Neural progenitor cell (in vitro differentiated cells): Measurements from ENCODE around the gene STARD7.

Source experiments
- CTCF ChIP-seq: fragments of 200-600 bp; sonication (generic); IDR thresholded peaks from 2 replicates; pipeline ENCODE4 v1.5.1; 2017; ENCODE audit warnings: antibody characterized with exemption, mild to moderate bottlenecking
- EZH2 ChIP-seq: fragments of 200-600 bp; sonication (generic); IDR thresholded peaks from 2 replicates; pipeline ENCODE4 v1.6.1; 2017; ENCODE audit warnings: antibody characterized with exemption, mild to moderate bottlenecking, moderate library complexity
- EZH2phosphoT487 ChIP-seq: fragments of 200-600 bp; sonication (generic); IDR thresholded peaks from 2 replicates; pipeline ENCODE4 v1.6.1; 2017; ENCODE audit warnings: antibody characterized with exemption

GRCh38 chr2:96176661-96177060 lies 32.0 kb downstream of the STARD7 start:
- TF ChIP-seq CTCF (no peak), EZH2 (no peak), EZH2phosphoT487 (no peak)
